ENCODE results near the gene GPR183.

Gene GPR183

GRCh38 chr13:99307247-99307646 is at the start of gene GPR183:
Gene GPR183, minus strand, starts transcription at chr13:99307399. Its CDS starts 11,254 bp downstream, at chr13:99296145.
- DNase-seq (ENCODE audit: low read depth in 2 of 2, low spot score in 1 of 2) = no peak

- DNase-seq (ENCODE audit: low read depth in 2 of 2, low spot score in 1 of 2) = no peak
Measured at GRCh38 chr13:99356262-99357091, 49.3 kb upstream of the GPR183 start.

- DNase-seq (ENCODE audit: low read depth in 2 of 2, low spot score in 1 of 2) = no peak
Measured at GRCh38 chr13:99356012-99356261, 48.7 kb upstream of the GPR183 start.

GRCh38 chr13:99355267-99356011 is 48.2 kb upstream of the GPR183 start:
- DNase-seq (ENCODE audit: low read depth in 2 of 2, low spot score in 1 of 2) = no peak

GRCh38 chr13:99354371-99354951 is 47.3 kb upstream of the GPR183 start:
- no peak for DNase-seq (ENCODE audit: low read depth in 2 of 2, low spot score in 1 of 2)

GRCh38 chr13:99353836-99354235 is 46.6 kb upstream of the GPR183 start:
- DNase-seq (ENCODE audit: low read depth in 2 of 2, low spot score in 1 of 2) = no peak

- DNase-seq (ENCODE audit: low read depth in 2 of 2, low spot score in 1 of 2) = no peak
Measured at GRCh38 chr13:99353246-99353600, 46.0 kb upstream of the GPR183 start.

GRCh38 chr13:99352351-99353245 is 45.4 kb upstream of the GPR183 start:
- no peak for DNase-seq (ENCODE audit: low read depth in 2 of 2, low spot score in 1 of 2)

GRCh38 chr13:99351772-99352171 is 44.6 kb upstream of the GPR183 start:
- DNase-seq (ENCODE audit: low read depth in 2 of 2, low spot score in 1 of 2) = no peak

GRCh38 chr13:99350191-99350590 is 43.0 kb upstream of the GPR183 start:
- no peak for DNase-seq (ENCODE audit: low read depth in 2 of 2, low spot score in 1 of 2)

- no peak for DNase-seq (ENCODE audit: low read depth in 2 of 2, low spot score in 1 of 2)
Measured at GRCh38 chr13:99347911-99348451, 40.8 kb upstream of the GPR183 start.

- DNase-seq (ENCODE audit: low read depth in 2 of 2, low spot score in 1 of 2) = no peak
Measured at GRCh38 chr13:99347335-99347878, 40.2 kb upstream of the GPR183 start.

- no peak for DNase-seq (ENCODE audit: low read depth in 2 of 2, low spot score in 1 of 2)
Measured at GRCh38 chr13:99346335-99347042, 39.3 kb upstream of the GPR183 start.

GRCh38 chr13:99345345-99345744 is 38.1 kb upstream of the GPR183 start:
- no peak for DNase-seq (ENCODE audit: low read depth in 2 of 2, low spot score in 1 of 2)

- DNase-seq (ENCODE audit: low read depth in 2 of 2, low spot score in 1 of 2) = no peak
Measured at GRCh38 chr13:99344610-99345208, 37.5 kb upstream of the GPR183 start.

GRCh38 chr13:99342723-99343315 is 35.6 kb upstream of the GPR183 start:
- no peak for DNase-seq (ENCODE audit: low read depth in 2 of 2, low spot score in 1 of 2)

GRCh38 chr13:99341969-99342722 is 34.9 kb upstream of the GPR183 start:
- no peak for DNase-seq (ENCODE audit: low read depth in 2 of 2, low spot score in 1 of 2)

GRCh38 chr13:99340638-99341037 is 33.4 kb upstream of the GPR183 start:
- no peak for DNase-seq (ENCODE audit: low read depth in 2 of 2, low spot score in 1 of 2)
